ENCODE data around the gene AMMECR1.

DNA sequence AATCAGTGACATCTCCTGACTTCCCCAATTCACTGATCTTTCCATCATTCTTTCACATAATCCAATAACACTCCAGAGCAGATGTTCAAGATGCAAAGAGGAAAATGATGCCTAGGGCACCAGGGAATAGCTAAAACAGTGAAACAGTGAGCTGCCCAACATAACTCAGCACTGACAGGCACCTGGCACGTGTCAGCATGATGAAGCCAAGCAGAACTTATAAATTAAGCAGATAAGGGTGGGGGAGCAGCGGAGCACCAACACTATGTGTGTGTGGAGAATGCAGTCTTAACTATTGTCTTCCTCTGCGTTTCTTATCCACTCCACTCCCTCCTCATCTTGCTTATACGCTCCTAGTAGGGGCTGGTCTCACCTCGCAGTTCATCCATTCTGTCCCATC is 89.4 kb downstream of the AMMECR1 start:
- TF ChIP-seq, protein P1, sequence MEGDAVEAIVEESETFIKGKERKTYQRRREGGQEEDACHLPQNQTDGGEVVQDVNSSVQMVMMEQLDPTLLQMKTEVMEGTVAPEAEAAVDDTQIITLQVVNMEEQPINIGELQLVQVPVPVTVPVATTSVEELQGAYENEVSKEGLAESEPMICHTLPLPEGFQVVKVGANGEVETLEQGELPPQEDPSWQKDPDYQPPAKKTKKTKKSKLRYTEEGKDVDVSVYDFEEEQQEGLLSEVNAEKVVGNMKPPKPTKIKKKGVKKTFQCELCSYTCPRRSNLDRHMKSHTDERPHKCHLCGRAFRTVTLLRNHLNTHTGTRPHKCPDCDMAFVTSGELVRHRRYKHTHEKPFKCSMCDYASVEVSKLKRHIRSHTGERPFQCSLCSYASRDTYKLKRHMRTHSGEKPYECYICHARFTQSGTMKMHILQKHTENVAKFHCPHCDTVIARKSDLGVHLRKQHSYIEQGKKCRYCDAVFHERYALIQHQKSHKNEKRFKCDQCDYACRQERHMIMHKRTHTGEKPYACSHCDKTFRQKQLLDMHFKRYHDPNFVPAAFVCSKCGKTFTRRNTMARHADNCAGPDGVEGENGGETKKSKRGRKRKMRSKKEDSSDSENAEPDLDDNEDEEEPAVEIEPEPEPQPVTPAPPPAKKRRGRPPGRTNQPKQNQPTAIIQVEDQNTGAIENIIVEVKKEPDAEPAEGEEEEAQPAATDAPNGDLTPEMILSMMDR (conservative IDR thresholded peaks at IDR 0.05; ENCODE audit: low read length), result no peak
- no peak for TF ChIP-seq EZH2phosphoT487 (IDR thresholded peaks at IDR 0.05; ENCODE audit: borderline replicate concordance)

Measured in Loucy (cell line).